Heart left ventricle (tissue), 16 donors: ENCODE results near the gene TAAR9. TPM values are rescaled to one million over a fixed set of nuclear protein-coding genes. Genes with fewer than 3 reads are reported as not detected.

Source experiments
- ATAC-seq, 4 donors: fragments of 200-7000 bp; cut with Tn5 transposase; one replicate each; pipeline ENCODE4 v1.9.1; 2020 to 2022; ENCODE audit warnings: moderate library complexity in 4 of 4, mild to moderate bottlenecking in 3 of 4, moderate number of reproducible peaks in 1 of 4
- DNase-seq, 5 donors: peaks; one replicate each; pipeline ENCODE4 v3.0.0-alpha.2; 2020
- H3K27ac ChIP-seq, 12 donors: fragments of 200-600 bp; sonication (generic) in 4 of 12; one replicate each; pipeline versions ENCODE4 v1.5.0 to v1.8.0; 2016 to 2022; ENCODE audit warnings: mild to moderate bottlenecking in 2 of 12
- H3K27me3 ChIP-seq, 9 donors: fragments of 200-600 bp; sonication (generic) in 2 of 9; one replicate each; pipeline versions ENCODE4 v1.5.1 to v1.8.0; 2016 to 2022; ENCODE audit warnings: mild to moderate bottlenecking in 3 of 9
- H3K36me3 ChIP-seq, 9 donors: fragments of 200-600 bp; sonication (generic) in 2 of 9; one replicate each; pipeline versions ENCODE4 v1.5.0 to v1.8.0; 2018 to 2022; ENCODE audit warnings: mild to moderate bottlenecking in 2 of 9
- H3K4me1 ChIP-seq, 12 donors: fragments of 200-600 bp; sonication (generic) in 4 of 12; one replicate each; pipeline versions ENCODE4 v1.5.0 to v1.8.0; 2016 to 2022; ENCODE audit warnings: mild to moderate bottlenecking in 3 of 12
- H3K4me3 ChIP-seq, 12 donors: fragments of 200-600 bp; sonication (generic) in 4 of 12; one replicate each; pipeline versions ENCODE4 v1.5.0 to v1.8.0; 2017 to 2022; ENCODE audit warnings: mild to moderate bottlenecking in 9 of 12, moderate library complexity in 4 of 12
- H3K9me3 ChIP-seq, 12 donors: fragments of 200-600 bp; sonication (generic) in 4 of 12; one replicate each; pipeline versions ENCODE4 v1.5.0 to v1.8.0; 2016 to 2022; ENCODE audit warnings: mild to moderate bottlenecking in 1 of 12
- POLR2A ChIP-seq, 2 donors: fragments of 450-650 bp; IDR thresholded peaks; one replicate each; pipeline ENCODE4 v1.6.1; 2017; ENCODE audit warnings: antibody characterized with exemption in 2 of 2, mild to moderate bottlenecking in 2 of 2, moderate library complexity in 2 of 2
- WGBS, 4 donors: extraction: QIAGEN DNeasy Blood & Tissue Kit in 2 of 4; methylation state at CpG; one replicate each; pipeline versions ENCODE4 v1.1.5 to v1.1.7; 2013 to 2018; 5-methylcytosine and 5-hydroxymethylcytosine counted together
- intact Hi-C, 10 donors: fragments of 100-400 bp; cut with DNase I; formaldehyde crosslinking; loops; one replicate each; pipeline versions ENCODE4 v1.11.1 to v1.14.2; 2022
- polyA plus RNA-seq, 2 donors: library from polyadenylated mRNA; stranded (reverse); fragments of 200-250 nt; gene quantifications; one replicate each; pipeline ENCODE4 v1.2.3, GENCODE V29; 2013
- total RNA-seq, 9 donors: library from RNA; depleted of rRNA in 2 of 9; stranded (reverse); fragments of >200 nt in 2 of 9; fragmentation: NEBNext Ultra II Directional in 3 of 9; extraction: Animal tissue kit (Norgen Biotek cat#: 25700) in 3 of 9; gene quantifications; one replicate each; pipeline versions ENCODE4 v1.1.0 to v1.2.4, GENCODE V29; 2016 to 2023
- TF ChIP-seq, protein P1 (sequence below), 12 donors: fragments of 200-600 bp; sonication (generic) in 4 of 12; IDR thresholded peaks; one replicate each; pipeline versions ENCODE4 v1.5.0 to v1.8.0; 2018 to 2022; ENCODE audit warnings: antibody characterized with exemption in 12 of 12, mild to moderate bottlenecking in 5 of 12
- donor health status: ischemic (EF 13 %, LVEDD 7.1; RV severe dilation, severe dysfunction).
- donor health status: healthy with polysubstance abuse.
- donor health status: DM: no; HTN: yes; CAD: no.
- donor health status: DM: no; HTN: no; CAD: no.
- donor health status: ischemic (EF 25% LVEDD 6.9; RV normal size, moderate dysfunction).
- donor health status: ischemic (EF 25% LVEDD 5.7; RV mildly dilated, moderate dysfunction).
- donor health status: healthy.
- donor health status: DM: yes; HTN: yes; CAD: no.
- donor health status: ischemic (EF 35%, LVEDD 5.7; RV mildly dilated, moderate dysfunction).
- donor health status: nonischemic (EF 11% LVEDD 7.7; RV severe dilation, severe dysfunction).
- donor health status: DM: yes; HTN: yes; CAD: no.
- donor health status: PGD.
- donor health status: ischemic (EF 29% LVEDD 5.4; RV normal size, mild dysfunction).
- donor health status: nonischemic (EF 23%, LVEDD 6.1; RV moderate dilation, normal function).

The TAAR9 gene
- total and polyA plus RNA-seq, 11 donors, result not detected

DNA sequence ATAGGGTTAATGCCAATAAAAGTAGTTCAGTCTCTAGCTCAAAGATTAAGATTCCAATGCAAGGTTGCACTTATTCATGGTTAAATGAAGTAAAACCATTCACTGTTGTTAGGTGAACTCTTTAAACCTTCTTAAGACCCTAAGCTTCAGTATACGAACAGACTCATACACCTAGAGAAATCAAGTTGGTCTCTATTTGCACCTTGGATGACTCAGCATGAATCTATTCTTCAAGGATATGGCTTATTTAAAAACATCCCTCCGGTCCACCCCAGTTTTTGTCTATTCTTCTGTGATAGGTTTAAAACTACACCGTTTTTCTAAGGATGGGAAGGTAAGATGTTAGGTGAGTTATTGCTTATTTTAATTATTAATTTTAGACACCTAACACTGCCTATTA is 932 bp upstream of the TAAR9 start:
- Histone ChIP-seq H3K36me3 (no peaks in the 10 kb centered on the region), H3K4me1 (no peaks in the 10 kb centered on the region), H3K27ac (no peak overlapping the region), H3K9me3 (peaks cover 0 to 8% (median 0%) of the 10 kb centered on the region in 12 donors), H3K4me3 (no peak overlapping the region), H3K27me3 (peaks cover 0 to 30% (median 8%) of the 10 kb centered on the region in 9 donors)
- no peak for DNase-seq
- TF ChIP-seq, protein P1, sequence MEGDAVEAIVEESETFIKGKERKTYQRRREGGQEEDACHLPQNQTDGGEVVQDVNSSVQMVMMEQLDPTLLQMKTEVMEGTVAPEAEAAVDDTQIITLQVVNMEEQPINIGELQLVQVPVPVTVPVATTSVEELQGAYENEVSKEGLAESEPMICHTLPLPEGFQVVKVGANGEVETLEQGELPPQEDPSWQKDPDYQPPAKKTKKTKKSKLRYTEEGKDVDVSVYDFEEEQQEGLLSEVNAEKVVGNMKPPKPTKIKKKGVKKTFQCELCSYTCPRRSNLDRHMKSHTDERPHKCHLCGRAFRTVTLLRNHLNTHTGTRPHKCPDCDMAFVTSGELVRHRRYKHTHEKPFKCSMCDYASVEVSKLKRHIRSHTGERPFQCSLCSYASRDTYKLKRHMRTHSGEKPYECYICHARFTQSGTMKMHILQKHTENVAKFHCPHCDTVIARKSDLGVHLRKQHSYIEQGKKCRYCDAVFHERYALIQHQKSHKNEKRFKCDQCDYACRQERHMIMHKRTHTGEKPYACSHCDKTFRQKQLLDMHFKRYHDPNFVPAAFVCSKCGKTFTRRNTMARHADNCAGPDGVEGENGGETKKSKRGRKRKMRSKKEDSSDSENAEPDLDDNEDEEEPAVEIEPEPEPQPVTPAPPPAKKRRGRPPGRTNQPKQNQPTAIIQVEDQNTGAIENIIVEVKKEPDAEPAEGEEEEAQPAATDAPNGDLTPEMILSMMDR (IDR thresholded peaks at IDR 0.05), result no peak
- no peak for TF ChIP-seq POLR2A (IDR thresholded peaks at IDR 0.05)
- WGBS, 4 donors, result 86 to 90% (median 87%) methylated on average over 3 of the region's 3 CpGs
- no peak for ATAC-seq
- intact Hi-C loops, result loop anchor here in 6 of 10 donors (10.0 kb wide), 6 partner anchors 128 to 1388 kb away; partner anchors contain the start of gene SLC18B1 (in 2 of the 6)

DNA sequence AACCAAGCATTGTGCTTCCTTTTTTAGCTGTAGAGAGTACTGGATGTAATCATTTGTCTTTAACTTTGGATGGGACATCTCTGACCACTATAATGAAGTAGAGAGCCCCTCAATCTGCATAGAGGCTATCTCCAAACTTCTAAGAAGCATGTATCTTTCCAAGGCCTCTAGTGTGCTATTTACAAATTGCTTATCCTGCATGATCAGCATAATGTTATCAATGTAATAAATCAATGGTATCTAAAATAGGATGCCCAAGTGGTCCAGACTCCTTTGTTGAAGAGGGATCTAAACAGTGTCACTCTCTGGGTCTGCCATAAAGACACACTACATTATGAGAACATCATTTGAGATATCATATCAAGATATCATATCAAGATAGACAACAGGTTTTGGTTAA is 6.7 kb downstream of the TAAR9 start:
- ATAC-seq (no peak), DNase-seq (no peak)
- no peaks in the 10 kb centered on the region for H3K36me3 ChIP-seq
- peaks cover 0 to 18% (median 0%) of the 10 kb centered on the region in 9 donors for H3K27me3 ChIP-seq
- TF ChIP-seq POLR2A (IDR thresholded peaks at IDR 0.05), result no peak
- TF ChIP-seq, protein P1 (IDR thresholded peaks at IDR 0.05), result no peak
- H3K4me1 ChIP-seq, result no peaks in the 10 kb centered on the region
- no peak overlapping the region for H3K4me3 ChIP-seq
- intact Hi-C loops, result no loop called here
- no peak overlapping the region for H3K27ac ChIP-seq
- no peaks in the 10 kb centered on the region for H3K9me3 ChIP-seq

DNA sequence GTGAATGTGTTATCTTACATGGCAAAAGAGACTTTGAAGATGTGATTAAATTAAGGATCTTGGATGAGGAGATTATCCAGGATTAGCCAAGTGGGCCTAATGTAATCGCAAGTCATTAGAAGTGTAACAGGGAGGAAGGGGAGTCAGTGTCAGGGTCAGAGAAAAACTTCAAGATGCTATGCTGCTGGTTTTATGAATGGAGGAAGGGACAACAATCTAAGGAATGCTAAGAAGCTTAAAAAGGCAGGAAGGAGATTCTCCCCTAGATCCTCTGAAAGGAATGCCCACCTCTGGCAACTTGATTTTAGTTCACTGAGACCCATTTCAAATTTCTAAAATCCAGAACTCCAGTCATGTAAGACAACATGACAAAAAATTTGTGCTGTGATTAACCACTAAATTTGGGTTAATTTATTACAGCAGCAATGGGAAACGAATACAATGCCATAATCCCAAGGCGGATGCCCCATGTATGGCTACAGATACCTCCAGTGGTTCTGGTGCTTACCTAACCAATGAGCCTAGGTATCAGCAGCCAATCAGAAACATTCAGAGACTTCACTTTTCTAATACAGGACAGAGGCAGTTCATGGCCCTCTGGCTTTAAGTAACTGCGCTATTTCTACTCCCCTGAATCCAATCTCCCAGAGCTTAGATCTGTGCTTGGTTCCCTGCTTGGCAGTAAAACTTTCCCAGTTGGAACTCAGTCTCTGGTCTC is 10.8 kb downstream of the TAAR9 start:
- H3K27ac ChIP-seq, result no peak overlapping the region
- WGBS, 4 donors, result 81 to 91% (median 83%) methylated on average over 4 of the region's 4 CpGs
- H3K4me3 ChIP-seq, result no peak overlapping the region
- DNase-seq, result no peak
- intact Hi-C loops, result no loop called here
- H3K9me3 ChIP-seq, result no peaks in the 10 kb centered on the region
- no peaks in the 10 kb centered on the region for H3K36me3 ChIP-seq
- H3K4me1 ChIP-seq, result no peaks in the 10 kb centered on the region
- H3K27me3 ChIP-seq, result peaks cover 0 to 19% (median 0%) of the 10 kb centered on the region in 9 donors
- TF ChIP-seq, protein P1 (IDR thresholded peaks at IDR 0.05), result no peak
- no peak for TF ChIP-seq POLR2A (IDR thresholded peaks at IDR 0.05)
- ATAC-seq, result no peak

DNA sequence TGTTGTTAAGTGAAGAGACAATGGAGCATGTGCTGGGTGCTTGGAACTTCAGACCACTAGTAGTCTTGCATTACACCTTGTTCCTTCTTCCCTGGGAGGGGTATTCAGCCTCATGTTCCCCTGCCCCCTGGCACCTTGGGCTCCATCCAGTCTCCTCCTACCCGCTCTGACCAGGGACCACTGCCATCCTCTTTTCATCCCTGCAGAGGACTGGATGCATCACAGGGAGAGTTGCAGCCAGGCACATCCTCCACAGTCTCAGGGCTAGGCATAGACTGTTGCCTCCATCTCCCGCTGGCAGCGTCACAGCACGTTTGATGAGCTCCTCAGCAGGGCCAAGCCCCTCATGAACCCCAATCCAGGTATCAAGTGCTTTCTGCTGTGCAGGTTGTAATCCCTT is 13.1 kb downstream of the TAAR9 start:
- Histone ChIP-seq H3K4me3 (no peak overlapping the region), H3K36me3 (no peaks in the 10 kb centered on the region), H3K27ac (no peak overlapping the region), H3K27me3 (peaks cover 0 to 18% (median 0%) of the 10 kb centered on the region in 9 donors), H3K4me1 (no peaks in the 10 kb centered on the region), H3K9me3 (no peaks in the 10 kb centered on the region)
- 60 to 84% (median 66%) methylated on average over 1 to 4 of the region's 4 CpGs for WGBS, 4 donors
- DNase-seq (peak in 1 of 5 donors; percentile 20), ATAC-seq (no peak)
- no peak for TF ChIP-seq POLR2A (IDR thresholded peaks at IDR 0.05)
- TF ChIP-seq, protein P1 (IDR thresholded peaks at IDR 0.05), result no peak
- intact Hi-C loops, result no loop called here
